Activated effector memory CD4-positive, alpha-beta T cell treated with Interleukin-2 at 50 U/mL for 16 hours (primary cell): ENCODE data around the gene ZNF665.
"Not testable (repeated sequence)": the region's sequence is repeated elsewhere in the genome, so short reads cannot be mapped to it uniquely, and the experiment has no call there.

Experiments used
- DNase-seq: peaks from one replicate; pipeline ENCODE4 v3.0.0-alpha.2; 2020

ZNF665 gene

DNA sequence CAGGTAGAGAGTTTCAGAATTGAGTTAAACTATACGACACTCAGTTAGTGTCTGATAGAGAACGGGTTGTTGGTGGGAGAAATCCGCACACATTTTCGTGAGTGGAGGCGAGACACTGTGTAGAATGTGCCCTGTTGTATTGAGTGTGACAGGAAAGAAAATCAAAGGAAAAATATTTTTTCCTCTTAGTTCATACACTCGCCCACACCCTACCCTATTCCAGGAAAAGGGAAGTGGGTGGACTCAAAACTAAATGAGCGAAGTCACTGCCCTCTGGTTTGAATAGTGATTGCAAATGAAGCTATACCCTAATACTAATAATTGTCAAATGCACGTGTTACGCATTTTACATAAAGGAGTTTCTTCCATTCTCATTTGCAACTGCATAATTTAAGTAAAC lies 36.3 kb downstream of the ZNF665 start:
- no peak for DNase-seq

DNA sequence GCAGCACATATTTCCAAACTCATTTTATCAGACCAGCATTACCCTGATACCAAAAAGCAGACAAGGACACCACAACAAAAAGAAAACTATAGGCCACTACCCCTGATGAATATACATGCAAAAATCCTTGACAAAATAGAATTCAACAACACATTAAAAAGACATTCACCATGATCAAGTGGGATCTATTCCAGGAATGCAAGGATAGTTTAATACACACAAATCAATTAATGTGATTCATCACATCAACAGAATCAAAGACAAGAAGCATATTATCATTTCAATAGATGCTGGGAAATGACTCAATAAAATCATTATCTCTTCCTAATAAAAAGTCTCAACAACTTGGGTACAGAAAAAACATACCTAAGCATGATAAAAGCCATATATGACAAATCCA lies 45.5 kb downstream of the ZNF665 start:
- no peak for DNase-seq

GRCh38 chr19:53140351-53140750 lies 52.8 kb downstream of the ZNF665 start:
- no peak for DNase-seq

- DNase-seq = no peak
Observed at GRCh38 chr19:53136432-53136831, 56.7 kb downstream of the ZNF665 start.

GRCh38 chr19:53132141-53132991 lies 60.8 kb downstream of the ZNF665 start, which contains the start of gene ZNF415:
ZNF415 (minus strand) TSS chr19:53132910; CDS start chr19:53122676, 10,234 bp downstream.
- DNase-seq = no peak

GRCh38 chr19:53131727-53132126 lies 61.4 kb downstream of the ZNF665 start:
- DNase-seq = no peak

DNA sequence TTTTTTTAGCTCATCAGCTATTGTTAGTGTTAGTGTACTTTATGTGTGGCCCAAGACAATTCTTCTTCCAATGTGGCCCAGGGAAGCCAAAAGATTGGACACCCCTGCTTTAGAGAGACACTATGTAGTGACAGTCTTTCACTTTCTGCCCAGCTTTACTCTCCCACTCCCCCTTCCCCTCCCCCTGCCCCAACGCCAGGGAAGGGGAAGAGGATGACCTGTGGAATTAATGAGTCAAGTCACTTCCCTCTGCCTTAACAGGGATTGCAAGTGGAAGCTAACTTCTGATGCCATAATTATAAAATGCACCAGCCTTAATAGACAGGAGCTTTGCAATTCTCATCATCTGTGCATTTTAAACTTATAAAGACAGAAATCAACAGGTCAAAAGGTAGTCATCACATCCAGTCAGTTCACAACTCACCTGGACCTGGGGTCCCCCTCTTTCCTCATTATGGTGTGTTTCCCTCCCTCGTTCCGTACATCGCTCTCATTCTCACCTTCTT lies 62.0 kb downstream of the ZNF665 start:
- no peak for DNase-seq

- no peak for DNase-seq
Observed at GRCh38 chr19:53130506-53130905, 62.7 kb downstream of the ZNF665 start.

GRCh38 chr19:53126733-53127526 lies 66.2 kb downstream of the ZNF665 start:
- not testable (repeated sequence) for DNase-seq

- DNase-seq = no peak
Observed at GRCh38 chr19:53123400-53123799, 69.8 kb downstream of the ZNF665 start.
